Transverse colon (tissue), 4 donors: ENCODE measurements around the gene UXT. TPM values are rescaled to one million over a fixed set of nuclear protein-coding genes. Genes with fewer than 3 reads are reported as not detected.
"Not testable (repeated sequence)": the region's sequence is repeated elsewhere in the genome, so short reads cannot be mapped to it uniquely, and the experiment has no call there.

Source experiments
- DNase-seq: peaks from one replicate; pipeline ENCODE4 v3.0.0-alpha.2; 2019
- H3K27ac ChIP-seq, 4 donors: fragments of 200-600 bp; sonication (generic); 2 replicates each; pipeline ENCODE4 v1.5.1; 2016 to 2018; ENCODE audit warnings: inconsistent platforms in 4 of 4
- H3K27me3 ChIP-seq: fragments of 200-600 bp; sonication (generic); 2 replicates; pipeline ENCODE4 v1.5.1; 2017; ENCODE audit warnings: inconsistent platforms
- H3K36me3 ChIP-seq, 4 donors: fragments of 200-600 bp; sonication (generic); 2 replicates each; pipeline ENCODE4 v1.5.1; 2017 to 2019; ENCODE audit warnings: inconsistent platforms in 4 of 4
- H3K4me1 ChIP-seq, 4 donors: fragments of 200-600 bp; sonication (generic); 2 replicates each; pipeline ENCODE4 v1.5.1; 2017 to 2020; ENCODE audit warnings: inconsistent platforms in 4 of 4
- H3K4me3 ChIP-seq, 4 donors: fragments of 200-600 bp; sonication (generic); 1 replicate in 1 of 4; 2 replicates in 3 of 4; pipeline versions ENCODE4 v1.5.1 to v1.6.1; 2017 to 2019; ENCODE audit warnings: inconsistent platforms in 4 of 4
- H3K9me3 ChIP-seq, 2 donors: fragments of 200-600 bp; sonication (generic); 2 replicates each; pipeline ENCODE4 v1.5.1; 2017 to 2019; ENCODE audit warnings: inconsistent platforms in 2 of 2
- EP300 ChIP-seq: sonication (generic); formaldehyde crosslinking; IDR thresholded peaks from one replicate; pipeline ENCODE4 v1.6.1; 2017; ENCODE audit warnings: antibody characterized with exemption, low read depth
- POLR2A ChIP-seq: fragments of 450-650 bp; IDR thresholded peaks from one replicate; pipeline ENCODE4 v1.6.1; 2016; ENCODE audit warnings: antibody characterized with exemption, mild to moderate bottlenecking, moderate library complexity
- POLR2AphosphoS5 ChIP-seq, 3 donors: sonication (generic); formaldehyde crosslinking; IDR thresholded peaks; one replicate each; pipeline ENCODE4 v1.6.1; 2016; ENCODE audit warnings: antibody characterized with exemption in 3 of 3
- WGBS, 2 donors: methylation state at CpG; one replicate each; pipeline ENCODE4 v1.1.5; 2018; ENCODE audit warnings: low coverage in 1 of 2; 5-methylcytosine and 5-hydroxymethylcytosine counted together
- in situ Hi-C, 4 donors: fragments of 200-750 bp; cut with MboI; loops; one replicate each; pipeline versions ENCODE4 v1.15.0 to v1.15.1; 2017; ENCODE audit warnings: low sequenced_read_pairs in 3 of 4, low pct_ligation_motif_present in 1 of 4, low pct_unique_long_range_greater_than_20kb in 1 of 4
- intact Hi-C: fragments of 100-400 bp; cut with DNase I; formaldehyde crosslinking; loops from one replicate; pipeline ENCODE4 v1.15.1; 2023; ENCODE audit warnings: low total_unique reads
- total RNA-seq, 4 donors: library from RNA; depleted of rRNA; stranded (reverse); fragments of >200 nt; gene quantifications; one replicate each; pipeline ENCODE4 v1.1.0, GENCODE V29; 2016
- TF ChIP-seq, protein P1 (sequence below), 5 experiments: fragments of 200-600 bp in 3 of 5; fragments of 450-650 bp in 2 of 5; sonication (generic) in 3 of 5; IDR thresholded peaks; 1 replicate in 2 of 5; 2 replicates in 3 of 5; pipeline ENCODE4 v1.5.1; 2016 to 2017; ENCODE audit warnings: antibody characterized with exemption in 5 of 5, inconsistent platforms in 3 of 5, mild to moderate bottlenecking in 2 of 5, moderate library complexity in 1 of 5

UXT gene
- total RNA-seq, 4 donors from 2014 or later = 21.3 to 122 (median 91.9) TPM

- 78% methylated on average over 9 of the region's 9 CpGs; no CpG with 5 or more reads in 1 of the 2 donors for WGBS, 2 donors
- H3K27me3 ChIP-seq = no peaks in the 10 kb centered on the region
- H3K27ac ChIP-seq = no peak overlapping the region
- intact Hi-C loops = no loop called here
- H3K4me3 ChIP-seq = no peak overlapping the region
- in situ Hi-C loops = no loop called here
- no peaks in the 10 kb centered on the region for H3K9me3 ChIP-seq
- TF ChIP-seq, protein P1, sequence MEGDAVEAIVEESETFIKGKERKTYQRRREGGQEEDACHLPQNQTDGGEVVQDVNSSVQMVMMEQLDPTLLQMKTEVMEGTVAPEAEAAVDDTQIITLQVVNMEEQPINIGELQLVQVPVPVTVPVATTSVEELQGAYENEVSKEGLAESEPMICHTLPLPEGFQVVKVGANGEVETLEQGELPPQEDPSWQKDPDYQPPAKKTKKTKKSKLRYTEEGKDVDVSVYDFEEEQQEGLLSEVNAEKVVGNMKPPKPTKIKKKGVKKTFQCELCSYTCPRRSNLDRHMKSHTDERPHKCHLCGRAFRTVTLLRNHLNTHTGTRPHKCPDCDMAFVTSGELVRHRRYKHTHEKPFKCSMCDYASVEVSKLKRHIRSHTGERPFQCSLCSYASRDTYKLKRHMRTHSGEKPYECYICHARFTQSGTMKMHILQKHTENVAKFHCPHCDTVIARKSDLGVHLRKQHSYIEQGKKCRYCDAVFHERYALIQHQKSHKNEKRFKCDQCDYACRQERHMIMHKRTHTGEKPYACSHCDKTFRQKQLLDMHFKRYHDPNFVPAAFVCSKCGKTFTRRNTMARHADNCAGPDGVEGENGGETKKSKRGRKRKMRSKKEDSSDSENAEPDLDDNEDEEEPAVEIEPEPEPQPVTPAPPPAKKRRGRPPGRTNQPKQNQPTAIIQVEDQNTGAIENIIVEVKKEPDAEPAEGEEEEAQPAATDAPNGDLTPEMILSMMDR (IDR thresholded peaks at IDR 0.05) = no peak
- TF ChIP-seq EP300 = no peak
- TF ChIP-seq POLR2A = no peak
- TF ChIP-seq POLR2AphosphoS5 (IDR thresholded peaks at IDR 0.05) = no peak
- no peak for DNase-seq
- no peaks in the 10 kb centered on the region for H3K36me3 ChIP-seq
- H3K4me1 ChIP-seq = no peaks in the 10 kb centered on the region
Measured at GRCh38 chrX:47605024-47605423, 54.0 kb downstream of the UXT start.

- H3K9me3 ChIP-seq, DNase-seq, H3K4me3 ChIP-seq, intact Hi-C loops, H3K4me1 ChIP-seq, H3K27ac ChIP-seq, H3K36me3 ChIP-seq, H3K27me3 ChIP-seq, in situ Hi-C loops: not testable (repeated sequence)
- WGBS, 2 donors = 93% methylated on average over 4 of the region's 4 CpGs; no CpG with 5 or more reads in 1 of the 2 donors
Measured at GRCh38 chrX:47603125-47603524, 55.9 kb downstream of the UXT start.

Other genes with a start within 250 kb of the UXT start
- 10 to 100 TPM in 2 of 4 donors, 1 to 10 TPM in 2; 2.6 to 14.1 (median 9.2) TPM for gene ZNF41, start 176.0 kb downstream of the UXT start, total RNA-seq
- 100 to 1,000 TPM in 2 of 4 donors, 10 to 100 TPM in 2; 58.4 to 247 (median 88.3) TPM for gene ARAF, start 98.0 kb downstream of the UXT start, total RNA-seq
- gene TIMP1, start 76.7 kb downstream of the UXT start, total RNA-seq = 10 to 100 TPM; 14.2 to 83.0 (median 43.6) TPM
- gene SYN1, start 39.3 kb downstream of the UXT start, total RNA-seq = under 1 TPM; 0.16 to 0.41 (median 0.39) TPM
- gene CFP, start 29.2 kb downstream of the UXT start, total RNA-seq = 1 to 10 TPM in 3 of 4 donors, under 1 TPM in 1; 0.60 to 10.0 (median 3.0) TPM
- gene ELK1, start 8.6 kb downstream of the UXT start, total RNA-seq = 10 to 100 TPM; 11.6 to 27.5 (median 18.6) TPM
- gene ZNF81, start 177.7 kb upstream of the UXT start, total RNA-seq = 10 to 100 TPM in 1 of 4 donors, 1 to 10 TPM in 3; 7.8 to 11.6 (median 8.7) TPM